Hepatocyte (in vitro differentiated cells): ENCODE results near the gene SSBP2.
"Not testable (repeated sequence)": the region's sequence is repeated elsewhere in the genome, so short reads cannot be mapped to it uniquely, and the experiment has no call there.

Experiments
- CTCF ChIP-seq: fragments of 200-600 bp; sonication (generic); IDR thresholded peaks from 2 replicates; pipeline ENCODE4 v1.5.1; 2016; ENCODE audit warnings: antibody characterized with exemption, mild to moderate bottlenecking; ENCODE audit not compliant: poor library complexity
- EZH2 ChIP-seq: fragments of 200-600 bp; sonication (generic); IDR thresholded peaks from 2 replicates; pipeline ENCODE4 v1.6.1; 2016; ENCODE audit warnings: antibody characterized with exemption, mild to moderate bottlenecking, borderline replicate concordance
- EZH2phosphoT487 ChIP-seq: fragments of 200-600 bp; sonication (generic); IDR thresholded peaks from one replicate; pipeline ENCODE4 v1.6.1; 2018; ENCODE audit warnings: antibody characterized with exemption, mild to moderate bottlenecking, low read depth, moderate library complexity; ENCODE audit not compliant: unreplicated experiment, severe bottlenecking

- TF ChIP-seq CTCF, EZH2, EZH2phosphoT487: not testable (repeated sequence)
Observed at GRCh38 chr5:81714076-81714475, 36.8 kb downstream of the SSBP2 start.
